CD14-positive monocyte (primary cell): ENCODE results near the gene CACNB2. TPM values are rescaled to one million over a fixed set of nuclear protein-coding genes. Genes with fewer than 3 reads are reported as not detected.

Experiments used
- DNase-seq, 3 donors: peaks; one replicate each; pipeline ENCODE4 v3.0.0-alpha.2; 2011 to 2022
- H2AFZ ChIP-seq: 2 replicates; pipeline ENCODE4 v1.6.0; 2012; ENCODE audit warnings: mild to moderate bottlenecking, low read depth, low read length, inconsistent platforms; ENCODE audit not compliant: insufficient read depth, poor library complexity, severe bottlenecking
- H3K27ac ChIP-seq, 2 donors: 1 replicate in 1 of 2; 2 replicates in 1 of 2; pipeline ENCODE4 v1.5.1; 2012 to 2013; ENCODE audit warnings: low read length in 2 of 2, control low read depth in 1 of 2, inconsistent platforms in 1 of 2, low read depth in 1 of 2, mild to moderate bottlenecking in 1 of 2
- H3K27me3 ChIP-seq, 2 donors: one replicate each; pipeline versions ENCODE4 v1.6.0 to v1.6.1; 2011 to 2013; ENCODE audit warnings: low read length in 2 of 2; ENCODE audit not compliant: control insufficient read depth in 2 of 2, insufficient read depth in 2 of 2
- H3K36me3 ChIP-seq, 2 donors: replicated peaks in 1 of 2; 1 replicate in 1 of 2; 2 replicates in 1 of 2; pipeline versions ENCODE4 v1.5.1 to v1.6.1; 2012 to 2013; ENCODE audit warnings: low read length in 2 of 2, control low read depth in 1 of 2, inconsistent platforms in 1 of 2, mild to moderate bottlenecking in 1 of 2; ENCODE audit not compliant: insufficient read depth in 2 of 2, control insufficient read depth in 1 of 2
- H3K4me1 ChIP-seq, 2 donors: 1 replicate in 1 of 2; 2 replicates in 1 of 2; pipeline versions ENCODE4 v1.5.1 to v1.6.1; 2012 to 2013; ENCODE audit warnings: low read length in 2 of 2, control low read depth in 1 of 2, inconsistent platforms in 1 of 2, mild to moderate bottlenecking in 1 of 2, moderate library complexity in 1 of 2; ENCODE audit not compliant: insufficient read depth in 2 of 2, control insufficient read depth in 1 of 2
- H3K4me2 ChIP-seq: replicated peaks from 2 replicates; pipeline ENCODE3; 2012; ENCODE audit warnings: low read length, moderate library complexity, mild to moderate bottlenecking; ENCODE audit not compliant: poor library complexity, severe bottlenecking; ENCODE audit errors: extremely low read depth
- H3K4me3 ChIP-seq, 3 experiments: fragments of 200-600 bp in 1 of 3; sonication (generic) in 1 of 3; replicated peaks in 1 of 3; 1 replicate in 2 of 3; 2 replicates in 1 of 3; pipeline ENCODE4 v1.5.1; 2011 to 2013; ENCODE audit warnings: low read length in 3 of 3, mild to moderate bottlenecking in 3 of 3, control low read depth in 2 of 3, low read depth in 2 of 3, inconsistent platforms in 1 of 3, moderate library complexity in 1 of 3
- H3K79me2 ChIP-seq: 2 replicates; pipeline ENCODE4 v1.6.0; 2012; ENCODE audit warnings: mild to moderate bottlenecking, control low read depth, inconsistent platforms, low read length, moderate library complexity; ENCODE audit not compliant: insufficient read depth
- H3K9ac ChIP-seq: 2 replicates; pipeline ENCODE4 v1.6.0; 2017; ENCODE audit warnings: low read length, mild to moderate bottlenecking; ENCODE audit not compliant: insufficient read depth, poor library complexity, severe bottlenecking
- H3K9me3 ChIP-seq, 2 donors: replicated peaks in 1 of 2; 1 replicate in 1 of 2; 2 replicates in 1 of 2; pipeline versions ENCODE4 v1.5.1 to v1.6.1; 2012 to 2013; ENCODE audit warnings: low read length in 2 of 2, control low read depth in 1 of 2; ENCODE audit not compliant: control insufficient read depth in 1 of 2, insufficient read depth in 1 of 2
- H4K20me1 ChIP-seq: 2 replicates; pipeline ENCODE4 v1.6.0; 2012; ENCODE audit warnings: mild to moderate bottlenecking, low read length, control low read depth, moderate library complexity; ENCODE audit not compliant: insufficient read depth
- H3K27ac Mint-ChIP-seq, 7 donors: one replicate each; pipeline ENCODE4 v1.8.0; 2020; ENCODE audit warnings: mild to moderate bottlenecking in 7 of 7, mixed read lengths in 7 of 7, moderate library complexity in 6 of 7, inconsistent platforms in 2 of 7
- H3K27me3 Mint-ChIP-seq, 3 donors: one replicate each; pipeline ENCODE4 v1.8.0; 2021 to 2022; ENCODE audit warnings: low read depth in 3 of 3, mild to moderate bottlenecking in 3 of 3, mixed read lengths in 3 of 3, moderate library complexity in 3 of 3, inconsistent platforms in 1 of 3
- H3K36me3 Mint-ChIP-seq, 2 donors: one replicate each; pipeline ENCODE4 v1.8.0; 2020; ENCODE audit warnings: mixed read lengths in 2 of 2, inconsistent platforms in 1 of 2, mild to moderate bottlenecking in 1 of 2
- H3K4me1 Mint-ChIP-seq: one replicate; pipeline ENCODE4 v1.8.0; 2020; ENCODE audit warnings: mild to moderate bottlenecking, mixed read lengths
- H3K4me3 Mint-ChIP-seq, 2 donors: one replicate each; pipeline ENCODE4 v1.8.0; 2020; ENCODE audit warnings: mild to moderate bottlenecking in 2 of 2, mixed read lengths in 2 of 2, moderate library complexity in 1 of 2
- H3K9me3 Mint-ChIP-seq, 7 donors: one replicate each; pipeline ENCODE4 v1.8.0; 2020 to 2022; ENCODE audit warnings: mixed read lengths in 7 of 7, mild to moderate bottlenecking in 6 of 7, moderate library complexity in 6 of 7, inconsistent platforms in 2 of 7
- CTCF ChIP-seq: fragments of 200-600 bp; IDR thresholded peaks from one replicate; pipeline ENCODE4 v1.8.0; 2022; ENCODE audit warnings: antibody characterized with exemption, mild to moderate bottlenecking
- WGBS: methylation state at CpG from one replicate; pipeline ENCODE4 v1.1.5; 2013; ENCODE audit warnings: missing lambda C conversion rate; ENCODE audit not compliant: insufficient coverage; 5-methylcytosine and 5-hydroxymethylcytosine counted together
- intact Hi-C, 2 donors: fragments of 100-400 bp; cut with micrococcal nuclease; formaldehyde crosslinking; loops; one replicate each; pipeline versions ENCODE4 v1.15.0 to v1.15.1; 2023
- polyA plus RNA-seq, 3 donors: library from polyadenylated mRNA; depleted of rRNA in 1 of 3; unstranded in 2 of 3; stranded (reverse) in 1 of 3; fragments of 300-500 nt in 2 of 3; fragments of >200 nt in 1 of 3; fragmentation: Illumina TruSeq in 2 of 3; gene quantifications; 1 replicate in 2 of 3; 2 replicates in 1 of 3; pipeline ENCODE4 v1.2.3, GENCODE V29; 2012 to 2021

Gene CACNB2
- polyA plus RNA-seq, 3 donors: 0.05 TPM; not detected in 2

- H3K27ac Mint-ChIP-seq: no peak overlapping the region
- Histone ChIP-seq H3K36me3 (no peaks in the 10 kb centered on the region), H3K79me2 (no peaks in the 10 kb centered on the region), H3K4me3 (no peak overlapping the region), H3K4me1 (peaks cover 0 to 2% of the 10 kb centered on the region in 2 donors), H3K4me2 (no peak overlapping the region), H3K27me3 (no peaks in the 10 kb centered on the region), H3K27ac (no peak overlapping the region), H3K9me3 (no peaks in the 10 kb centered on the region), H3K9ac (no peak overlapping the region), H2AFZ (no peak overlapping the region), H4K20me1 (no peaks in the 10 kb centered on the region)
- no peaks in the 10 kb centered on the region for H3K36me3 Mint-ChIP-seq
- H3K4me3 Mint-ChIP-seq: no peak overlapping the region
- intact Hi-C loops: no loop called here
- TF ChIP-seq CTCF: no peak
- H3K27me3 Mint-ChIP-seq: peaks cover 0 to 4% (median 3%) of the 10 kb centered on the region in 3 donors
- 100% methylated on average over 2 of the region's 2 CpGs for WGBS
- DNase-seq: no peak
- peaks cover 9% of the 10 kb centered on the region for H3K4me1 Mint-ChIP-seq
- peaks cover 0 to 6% (median 2%) of the 10 kb centered on the region in 7 donors for H3K9me3 Mint-ChIP-seq
Observed at GRCh38 chr10:18094793-18095192, 45.4 kb upstream of the CACNB2 start.

DNA sequence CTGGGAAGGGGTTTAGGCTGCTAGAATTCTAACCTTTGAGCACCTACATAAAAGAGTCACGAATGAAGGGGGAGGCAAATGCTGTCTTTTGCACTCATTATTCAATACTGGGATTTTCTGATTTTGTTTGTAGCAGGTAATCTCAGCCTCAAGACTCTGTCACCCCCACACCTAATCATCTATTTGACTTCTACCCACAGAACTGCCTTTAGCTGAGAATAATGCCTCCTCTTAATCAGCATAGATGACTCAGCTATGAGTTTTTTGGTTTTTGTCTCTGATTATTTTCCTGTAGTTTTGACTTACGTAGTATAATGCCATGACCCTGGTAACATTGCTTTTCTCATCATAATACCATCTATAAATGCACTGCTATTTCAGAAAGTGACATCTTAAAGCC lies 42.7 kb upstream of the CACNB2 start:
- H3K4me2 ChIP-seq: no peak overlapping the region
- no peak overlapping the region for H3K9ac ChIP-seq
- Mint-ChIP-seq H3K9me3 (peaks cover 0 to 6% (median 1%) of the 10 kb centered on the region in 7 donors), H3K27me3 (peaks cover 0 to 3% (median 0%) of the 10 kb centered on the region in 3 donors), H3K36me3 (peaks cover 0 to 2% of the 10 kb centered on the region in 2 donors), H3K4me1 (peaks cover 23% of the 10 kb centered on the region), H3K27ac (no peak overlapping the region), H3K4me3 (no peak overlapping the region)
- H3K27me3 ChIP-seq: no peaks in the 10 kb centered on the region
- no peak overlapping the region for H3K27ac ChIP-seq
- no CpG with 5 or more reads among the region's 2 CpGs for WGBS
- no peaks in the 10 kb centered on the region for H3K36me3 ChIP-seq
- no peak overlapping the region for H2AFZ ChIP-seq
- peaks cover 10 to 18% of the 10 kb centered on the region in 2 donors for H3K4me1 ChIP-seq
- intact Hi-C loops: no loop called here
- H3K4me3 ChIP-seq: no peak overlapping the region
- H3K9me3 ChIP-seq: no peaks in the 10 kb centered on the region
- no peaks in the 10 kb centered on the region for H3K79me2 ChIP-seq
- TF ChIP-seq CTCF: no peak
- no peaks in the 10 kb centered on the region for H4K20me1 ChIP-seq
- DNase-seq: no peak
